OCI-LY1 (cell line): Measurements from ENCODE around the gene CCDC28B.

Experiments
- H2AFZ ChIP-seq: fragments of 200-600 bp; sonication (generic), shearing (Covaris generic); 2 replicates; pipeline ENCODE4 v1.6.0; 2014; ENCODE audit warnings: antibody characterized with exemption, mild to moderate bottlenecking, low read length
- H3F3A ChIP-seq: fragments of 200-600 bp; sonication (generic), shearing (Covaris generic); 2 replicates; pipeline ENCODE4 v1.6.0; 2014; ENCODE audit warnings: mild to moderate bottlenecking, antibody characterized with exemption, low read length, moderate library complexity; ENCODE audit not compliant: insufficient read depth
- H3K27ac ChIP-seq: fragments of 200-600 bp; sonication (generic); 2 replicates; pipeline ENCODE4 v1.5.1; 2014; ENCODE audit warnings: low read length, mixed run types, mild to moderate bottlenecking, low read depth; ENCODE audit not compliant: poor library complexity, severe bottlenecking
- H3K27me3 ChIP-seq: fragments of 200-600 bp; sonication (generic); 2 replicates; pipeline ENCODE4 v1.6.0; 2014; ENCODE audit warnings: antibody characterized with exemption, mild to moderate bottlenecking, low read length, moderate library complexity; ENCODE audit not compliant: insufficient read depth
- H3K36me3 ChIP-seq: fragments of 200-600 bp; sonication (generic); 2 replicates; pipeline ENCODE4 v1.6.1; 2014; ENCODE audit warnings: mild to moderate bottlenecking, antibody characterized with exemption, low read length, moderate library complexity, mixed read lengths; ENCODE audit not compliant: insufficient read depth
- H3K4me1 ChIP-seq: fragments of 200-600 bp; sonication (generic); 2 replicates; pipeline ENCODE4 v1.5.1; 2014; ENCODE audit warnings: mild to moderate bottlenecking, low read length, moderate library complexity; ENCODE audit not compliant: insufficient read depth, severe bottlenecking
- H3K4me2 ChIP-seq: fragments of 200-600 bp; sonication (generic), shearing (Covaris generic); 2 replicates; pipeline ENCODE4 v1.6.1; 2014; ENCODE audit warnings: low read length
- H3K4me3 ChIP-seq: fragments of 200-600 bp; sonication (generic); 2 replicates; pipeline ENCODE4 v1.5.1; 2014; ENCODE audit warnings: low read length, low read depth, mild to moderate bottlenecking, mixed read lengths; ENCODE audit not compliant: poor library complexity, severe bottlenecking
- H3K79me2 ChIP-seq: fragments of 200-600 bp; shearing (Covaris generic); 2 replicates; pipeline ENCODE4 v1.6.1; 2016; ENCODE audit warnings: mixed run types, low read length, mixed read lengths; ENCODE audit not compliant: insufficient read depth
- H3K9ac ChIP-seq: fragments of 200-600 bp; sonication (generic), shearing (Covaris generic); 2 replicates; pipeline ENCODE4 v1.6.1; 2014; ENCODE audit warnings: mild to moderate bottlenecking, low read length, mixed read lengths
- H3K9me2 ChIP-seq: fragments of 200-600 bp; sonication (generic), shearing (Covaris generic); 2 replicates; pipeline ENCODE4 v1.6.1; 2014; ENCODE audit warnings: low read depth, mild to moderate bottlenecking, low read length, mixed read lengths
- H3K9me3 ChIP-seq: fragments of 200-600 bp; shearing (Covaris generic); 2 replicates; pipeline ENCODE4 v1.6.1; 2014; ENCODE audit warnings: low read length, mixed read lengths
- H4K20me1 ChIP-seq: fragments of 200-600 bp; sonication (generic), shearing (Covaris generic); 2 replicates; pipeline ENCODE4 v1.6.0; 2016; ENCODE audit warnings: mild to moderate bottlenecking, low read length; ENCODE audit not compliant: insufficient read depth
- CTCF ChIP-seq: fragments of 200-600 bp; sonication (generic), shearing (Covaris generic); IDR thresholded peaks from 2 replicates; pipeline ENCODE4 v1.5.1; 2017; ENCODE audit warnings: mild to moderate bottlenecking, antibody characterized with exemption, low read length, moderate library complexity, mixed read lengths
- EZH2 ChIP-seq: fragments of 200-600 bp; sonication (generic), shearing (Covaris generic); IDR thresholded peaks from 2 replicates; pipeline ENCODE4 v1.8.0; 2017; ENCODE audit warnings: borderline replicate concordance, mixed run types, mild to moderate bottlenecking, antibody characterized with exemption, low read length, moderate library complexity, mixed read lengths

Gene CCDC28B

GRCh38 chr1:32239790-32240139 is 39.4 kb downstream of the CCDC28B start:
- peak overlapping the region; percentile 69 for H3K9ac ChIP-seq
- H3K4me3 ChIP-seq, result peak overlapping the region; percentile 64
- H3K4me2 ChIP-seq, result peak overlapping the region; percentile 83
- 0 out of 2 replicates have a peak overlapping the region, but pooled peaks have one; percentile 34 for H2AFZ ChIP-seq
- peaks cover 3% of the 10 kb centered on the region; the same call in 1 of the 2 replicates for H3F3A ChIP-seq
- TF ChIP-seq EZH2 (no peak), CTCF (no peak)
- no peaks in the 10 kb centered on the region for H3K9me3 ChIP-seq
- H3K9me2 ChIP-seq, result no peaks in the 10 kb centered on the region
- no peaks in the 10 kb centered on the region for H3K79me2 ChIP-seq
- peak overlapping the region; percentile 72 for H3K27ac ChIP-seq
- H3K4me1 ChIP-seq, result peaks cover 35% of the 10 kb centered on the region
- H3K36me3 ChIP-seq, result peaks cover 2% of the 10 kb centered on the region; the same call in 1 of the 2 replicates
- no peaks in the 10 kb centered on the region for H4K20me1 ChIP-seq
- no peaks in the 10 kb centered on the region for H3K27me3 ChIP-seq

- Histone ChIP-seq H3K27me3 (no peaks in the 10 kb centered on the region), H3K36me3 (no peaks in the 10 kb centered on the region), H3K27ac (peak overlapping the region; percentile 72), H3K79me2 (no peaks in the 10 kb centered on the region), H4K20me1 (no peaks in the 10 kb centered on the region), H3K4me1 (peaks cover 33% of the 10 kb centered on the region), H3F3A (peaks cover 3% of the 10 kb centered on the region; the same call in 1 of the 2 replicates), H3K4me3 (peak overlapping the region; percentile 64), H3K9me2 (no peaks in the 10 kb centered on the region), H2AFZ (0 out of 2 replicates have a peak overlapping the region, but pooled peaks have one; percentile 34), H3K4me2 (peak overlapping the region; percentile 83), H3K9me3 (no peaks in the 10 kb centered on the region), H3K9ac (peak overlapping the region; percentile 69)
- TF ChIP-seq EZH2, result no peak
- TF ChIP-seq CTCF, result peak; percentile 40
Measured at GRCh38 chr1:32240140-32240951, 40.0 kb downstream of the CCDC28B start.

GRCh38 chr1:32241001-32241763 is 40.8 kb downstream of the CCDC28B start:
- Histone ChIP-seq H3F3A (peaks cover under 1% of the 10 kb centered on the region; the same call in 1 of the 2 replicates), H3K27ac (peak overlapping the region; percentile 72), H3K4me1 (peaks cover 40% of the 10 kb centered on the region), H3K9ac (peak overlapping the region; percentile 69), H4K20me1 (no peaks in the 10 kb centered on the region), H2AFZ (0 out of 2 replicates have a peak overlapping the region, but pooled peaks have one; percentile 5), H3K79me2 (no peaks in the 10 kb centered on the region), H3K36me3 (no peaks in the 10 kb centered on the region), H3K4me3 (peak overlapping the region; percentile 64), H3K4me2 (peak overlapping the region; percentile 83), H3K9me3 (no peaks in the 10 kb centered on the region), H3K27me3 (no peaks in the 10 kb centered on the region), H3K9me2 (no peaks in the 10 kb centered on the region)
- TF ChIP-seq EZH2 (no peak), CTCF (no peak)
